ENCODE results near the gene TTLL12.
A peak's percentile ranks its signal among the peaks of the same experiment; 100 is the strongest.

TTLL12 gene

DNA sequence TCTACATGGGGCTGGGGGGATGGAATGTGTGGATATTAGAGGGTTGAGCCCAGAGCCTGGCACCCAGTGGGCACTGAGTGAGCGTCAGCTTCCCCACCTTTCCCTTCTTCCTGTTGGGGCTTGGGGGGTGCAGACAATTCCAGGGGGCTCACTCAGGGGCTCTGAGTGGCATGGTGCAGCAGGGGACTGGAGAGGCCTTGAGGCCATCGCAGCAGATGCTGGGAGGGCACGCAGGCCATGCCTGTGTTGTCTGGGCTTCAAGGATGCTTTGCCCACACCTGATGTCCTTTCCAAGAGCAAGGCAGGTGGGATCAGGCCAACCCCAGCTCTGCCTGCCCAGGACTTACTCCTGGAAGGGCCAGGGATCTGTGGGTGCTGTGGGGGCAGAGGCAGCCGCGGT, 11.2 kb upstream of the TTLL12 start:
- DNase-seq: no peak

DNA sequence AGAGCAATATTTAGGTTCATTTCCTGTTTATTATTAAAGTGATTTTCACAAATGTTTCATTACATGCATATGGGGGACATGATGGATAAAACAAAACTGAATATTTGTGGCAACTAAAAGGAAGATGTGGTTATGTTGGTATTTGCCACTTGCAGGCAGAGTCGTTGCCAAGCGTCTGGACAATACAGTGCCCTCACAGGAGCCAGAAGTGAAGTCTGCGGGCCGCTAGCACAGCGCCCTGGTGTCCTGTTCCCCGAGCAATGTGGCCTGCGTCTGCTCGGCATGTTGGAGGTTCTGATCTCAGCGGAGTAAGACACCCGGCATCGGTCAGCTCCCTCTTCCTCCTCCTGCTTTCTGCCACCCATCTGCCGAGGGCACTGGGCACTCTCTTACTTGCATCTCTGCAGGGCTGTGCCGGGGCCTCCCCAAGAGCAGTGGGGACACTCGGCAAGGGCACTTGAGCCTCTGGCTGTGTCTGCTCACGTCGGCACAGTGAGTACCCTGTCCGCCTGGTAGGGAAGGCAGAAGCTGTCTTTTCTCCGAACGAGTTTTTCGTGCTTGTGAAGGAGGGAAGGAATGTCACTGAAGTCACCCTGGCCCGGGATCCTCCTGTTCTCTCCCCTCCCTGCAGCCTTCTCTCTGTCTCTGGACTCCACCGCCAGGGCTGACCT, 10.5 kb upstream of the TTLL12 start:
- peak; percentile 69 for DNase-seq

DNA sequence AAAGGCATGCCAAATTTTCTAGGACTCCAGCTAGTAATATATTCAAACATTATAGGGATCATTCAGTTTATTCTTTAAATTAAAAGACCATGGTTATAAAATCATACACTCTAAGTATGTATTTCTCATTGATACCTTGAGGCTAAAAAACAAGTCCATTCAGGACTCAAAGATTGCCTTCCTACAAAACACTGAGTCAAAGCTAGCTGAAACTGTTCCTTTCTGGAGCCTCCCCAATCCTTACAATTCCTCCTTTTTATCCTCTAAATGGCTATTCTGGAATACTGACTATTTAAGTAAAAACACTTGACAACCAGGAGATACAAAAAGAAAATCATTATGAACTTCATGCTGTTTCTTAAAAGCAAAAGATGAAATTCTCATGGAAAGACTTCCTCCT, 4.9 kb upstream of the TTLL12 start:
- DNase-seq: no peak

DNA sequence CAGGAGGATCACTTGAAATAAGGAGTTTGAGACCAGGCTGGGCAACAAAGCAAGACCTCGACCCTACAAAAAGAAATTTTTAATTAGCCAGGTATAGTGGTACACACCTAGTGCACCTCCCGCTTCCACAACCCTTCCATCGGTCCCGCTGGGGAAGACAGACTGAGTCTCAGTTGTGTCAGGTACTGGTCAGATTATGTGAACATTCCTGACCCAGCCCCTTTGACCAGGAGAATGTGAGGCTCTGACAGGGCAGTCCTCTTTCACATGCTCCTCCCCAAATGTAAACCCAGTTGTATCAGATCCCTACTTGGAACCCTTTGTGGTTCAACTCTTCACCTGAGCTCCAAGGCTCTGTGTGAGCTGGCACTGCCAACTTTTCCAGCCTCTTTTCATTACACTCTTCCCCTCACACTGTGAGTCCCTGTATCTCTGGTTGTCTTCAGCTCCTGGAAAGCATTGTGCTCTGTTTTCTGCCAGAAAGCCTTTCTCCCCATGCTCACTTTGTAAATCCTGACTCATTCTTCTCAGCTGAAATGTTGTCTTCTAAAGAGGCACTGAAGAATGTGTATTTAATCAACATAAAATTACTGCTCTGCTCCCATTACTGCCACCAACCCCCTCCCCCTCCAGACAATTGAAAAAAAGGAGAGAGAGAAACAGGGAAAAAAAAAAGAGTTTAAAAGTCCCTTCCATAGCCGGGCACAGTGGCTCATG, 2.1 kb upstream of the TTLL12 start:
- no peak for DNase-seq

DNA sequence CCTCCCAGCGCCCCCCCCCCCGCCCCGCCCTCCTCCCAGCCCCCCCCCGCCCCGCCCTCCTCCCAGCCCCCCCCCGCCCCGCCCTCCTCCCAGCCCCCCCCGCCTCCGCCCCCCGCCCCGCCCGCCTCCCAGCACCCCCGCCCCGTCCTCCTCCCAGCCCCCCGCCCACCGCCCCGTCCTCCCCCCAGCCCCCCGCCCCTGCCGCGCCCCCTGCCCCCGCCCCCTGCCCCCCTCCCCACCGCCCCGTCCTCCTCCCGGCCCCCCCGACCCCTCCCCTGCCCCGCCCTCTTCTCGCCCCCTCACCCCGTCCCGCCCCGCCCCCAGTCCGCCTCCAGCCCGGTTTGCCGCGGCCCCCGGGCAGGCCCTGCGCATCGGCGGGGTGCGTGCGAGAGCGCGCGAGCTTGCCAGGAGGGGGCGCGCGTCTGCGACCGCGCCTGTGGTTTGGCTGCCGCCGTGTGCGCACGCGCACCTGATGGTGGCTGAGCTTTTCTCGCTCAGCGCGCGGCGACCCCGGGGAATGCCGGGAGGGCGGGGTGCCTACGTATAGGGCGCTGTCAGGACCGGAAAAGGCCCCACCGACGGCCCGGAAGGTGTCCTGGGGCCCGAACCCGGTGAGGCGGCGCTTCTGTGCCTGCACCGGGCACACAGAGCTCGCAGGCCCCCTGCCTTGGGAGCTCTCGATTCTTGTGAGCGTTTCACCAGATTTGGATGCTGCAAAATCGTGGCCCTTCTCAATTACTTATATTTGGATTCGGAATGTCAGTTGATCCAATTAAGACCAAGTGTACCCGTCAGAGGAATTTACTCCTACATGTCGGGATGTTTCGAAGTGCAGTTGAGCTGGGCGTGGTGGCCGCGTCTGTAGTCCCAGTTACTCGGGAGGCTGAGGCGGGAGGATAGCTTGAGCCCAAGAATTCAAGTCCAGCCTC, 501 bp upstream of the TTLL12 start:
- peak; percentile 93 for DNase-seq

DNA sequence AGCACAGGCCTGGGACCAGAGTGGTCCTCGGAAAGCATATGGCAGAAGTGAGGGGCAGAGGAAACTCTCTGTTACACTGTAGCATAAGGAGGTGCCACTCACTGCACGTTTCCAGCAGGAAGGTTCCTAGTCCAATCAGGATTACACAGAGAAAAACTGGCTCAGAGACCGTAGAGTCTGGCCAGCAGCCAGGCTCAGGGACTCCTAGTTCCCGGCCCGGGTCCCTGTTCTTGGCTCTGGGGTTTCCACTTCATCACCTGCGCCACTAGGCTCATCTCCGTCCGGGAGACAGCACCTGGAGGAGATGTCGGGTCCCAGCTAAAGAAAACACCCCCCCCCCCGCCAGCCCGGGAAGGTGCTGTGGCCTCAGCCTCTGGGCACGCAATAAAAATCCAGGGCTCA, 1.1 kb downstream of the TTLL12 start:
- DNase-seq: no peak

DNA sequence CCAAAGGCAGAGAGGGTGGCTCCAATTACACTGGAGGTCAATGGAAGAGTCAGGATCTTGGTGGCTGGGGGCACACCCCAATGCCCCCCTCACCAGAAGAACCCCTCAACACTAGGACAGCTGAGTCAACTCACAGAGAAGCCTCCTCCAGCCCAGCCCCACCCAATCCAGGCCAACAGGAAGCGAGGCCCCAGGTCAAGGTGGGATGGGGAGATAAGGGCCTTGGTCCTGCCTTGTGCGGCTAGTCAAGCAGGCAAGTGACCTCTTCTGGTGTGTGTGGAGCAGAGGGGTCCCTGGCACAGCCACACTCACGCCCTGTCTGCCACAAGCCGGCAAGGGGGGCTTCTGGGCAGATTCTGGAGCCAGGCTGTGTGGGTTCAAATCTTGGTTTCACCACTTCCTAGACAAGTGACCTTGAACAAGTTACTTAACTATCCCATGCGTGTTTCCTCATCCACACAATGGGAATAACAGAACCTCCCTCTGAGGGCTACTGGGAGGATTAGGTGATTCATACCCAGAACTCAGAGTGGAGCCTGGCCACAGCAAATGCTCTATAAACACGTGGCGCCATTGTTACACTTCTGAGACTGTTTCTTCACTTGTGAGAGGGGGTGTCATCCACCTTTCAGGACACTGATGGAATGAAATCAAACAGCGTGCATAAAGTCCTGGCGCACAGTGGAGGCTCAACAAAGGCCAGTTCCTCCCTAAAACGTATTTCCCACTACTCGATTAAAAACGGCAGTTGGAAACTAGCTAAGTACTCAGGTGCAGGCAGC, 3.2 kb downstream of the TTLL12 start:
- peak; percentile 81 for DNase-seq

DNA sequence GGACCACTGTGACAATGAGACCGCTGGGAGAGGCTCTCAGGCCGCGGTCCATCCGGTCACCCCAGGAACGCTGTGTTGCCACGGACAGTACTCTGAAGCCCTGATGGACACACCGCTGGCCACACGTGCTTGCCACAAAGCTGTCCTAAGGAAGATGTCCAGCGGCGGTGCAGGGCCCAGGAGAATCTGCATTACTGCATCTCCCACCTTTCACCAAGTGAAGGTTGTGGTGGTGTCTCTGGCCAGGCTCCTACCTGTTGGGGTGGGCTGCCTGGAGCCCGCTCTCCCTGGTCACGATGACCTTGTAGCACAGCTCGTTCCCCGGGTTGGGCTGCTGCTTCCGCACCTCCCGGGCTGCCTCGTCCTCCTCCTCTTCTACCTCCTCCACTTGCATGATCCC, 4.2 kb downstream of the TTLL12 start:
- DNase-seq: no peak

DNA sequence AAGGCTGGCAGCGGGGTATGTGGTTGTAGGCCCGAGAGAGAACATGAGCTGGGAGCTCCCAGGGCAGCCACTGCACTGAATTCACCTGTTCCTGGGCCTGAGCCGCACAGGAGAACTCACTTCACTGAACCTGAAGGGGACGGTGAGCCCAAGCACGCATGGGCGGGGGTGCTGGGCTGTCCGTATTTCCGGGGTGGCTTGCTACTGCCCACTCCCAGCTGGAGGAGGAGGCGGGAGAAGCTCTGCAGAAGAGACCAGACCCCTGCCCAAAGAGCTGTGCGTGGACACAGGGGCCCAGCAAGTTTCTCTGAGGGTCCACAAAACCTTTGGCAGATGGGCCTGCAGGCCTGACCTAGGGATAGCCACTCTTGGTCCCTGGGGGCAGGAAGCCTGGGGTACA, 4.8 kb downstream of the TTLL12 start:
- no peak for DNase-seq

DNA sequence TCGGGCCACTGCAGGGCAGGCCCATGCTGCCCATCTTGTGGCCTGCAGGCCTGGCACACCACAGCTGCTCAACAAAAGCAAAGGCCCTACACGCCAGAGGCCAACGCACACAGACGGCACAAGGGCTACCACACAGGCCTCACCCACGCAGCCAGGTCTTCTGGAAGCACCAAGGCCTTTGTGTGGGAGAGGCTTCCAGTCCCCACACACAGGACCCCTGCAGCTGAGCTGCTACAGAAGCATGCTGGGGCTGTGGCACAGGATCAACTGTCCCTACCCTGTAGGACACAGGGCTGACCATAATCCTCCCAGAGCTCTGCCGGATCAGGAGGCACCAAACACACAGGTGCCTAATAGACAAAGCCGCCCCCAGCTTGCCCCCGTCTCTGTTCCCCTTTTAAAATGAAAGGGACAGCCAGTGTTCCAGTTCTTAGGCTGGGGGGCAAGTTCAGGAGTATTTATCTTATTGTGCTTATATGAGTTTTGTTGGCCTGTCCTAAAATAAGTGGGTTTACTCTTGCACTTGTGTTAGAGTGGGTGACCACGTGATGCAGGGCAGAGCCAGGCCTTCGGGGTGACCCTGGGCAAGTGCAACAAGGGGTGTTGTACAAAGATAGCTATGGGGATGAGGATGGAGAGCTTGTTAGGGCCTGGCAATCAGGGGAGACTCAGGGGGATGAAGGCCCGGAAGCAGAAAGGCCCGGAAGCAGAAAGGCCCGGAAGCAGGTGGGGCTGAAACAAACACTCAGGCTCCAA, 5.4 kb downstream of the TTLL12 start:
- no peak for DNase-seq

DNA sequence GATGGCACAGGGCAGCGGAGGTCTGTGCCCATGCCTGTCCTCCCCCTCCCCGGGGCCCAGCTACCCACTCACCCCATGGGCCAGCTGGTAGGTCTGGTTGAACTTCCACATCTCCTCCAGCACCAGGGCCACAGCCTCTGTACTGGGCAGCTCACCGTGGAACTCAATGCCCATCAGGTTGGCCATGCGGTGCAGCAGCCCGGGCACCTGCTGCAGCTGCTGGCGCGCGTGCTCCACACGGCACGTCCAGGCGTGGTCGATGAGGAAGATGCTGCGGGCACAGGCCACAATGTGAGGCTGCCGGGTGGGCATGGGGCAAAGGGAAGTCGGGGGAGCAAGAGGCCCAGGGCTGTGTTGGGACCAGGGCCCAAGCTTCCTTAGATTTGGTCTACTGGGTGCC, 6.3 kb downstream of the TTLL12 start:
- DNase-seq: no peak

DNA sequence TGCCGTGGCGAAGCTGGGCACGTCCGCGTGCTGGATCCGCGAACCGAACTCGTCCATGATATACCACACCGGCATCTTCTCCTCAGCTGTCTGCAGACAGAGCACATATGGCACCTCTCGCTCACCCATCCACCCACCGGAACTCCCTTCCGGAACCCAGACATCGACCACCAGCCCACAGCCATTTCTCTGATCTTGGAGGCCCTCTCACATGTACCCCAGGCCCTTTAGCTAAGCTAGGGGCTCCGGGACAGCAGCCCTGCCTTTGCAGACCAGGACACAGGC, 7.1 kb downstream of the TTLL12 start:
- DNase-seq: no peak

DNA sequence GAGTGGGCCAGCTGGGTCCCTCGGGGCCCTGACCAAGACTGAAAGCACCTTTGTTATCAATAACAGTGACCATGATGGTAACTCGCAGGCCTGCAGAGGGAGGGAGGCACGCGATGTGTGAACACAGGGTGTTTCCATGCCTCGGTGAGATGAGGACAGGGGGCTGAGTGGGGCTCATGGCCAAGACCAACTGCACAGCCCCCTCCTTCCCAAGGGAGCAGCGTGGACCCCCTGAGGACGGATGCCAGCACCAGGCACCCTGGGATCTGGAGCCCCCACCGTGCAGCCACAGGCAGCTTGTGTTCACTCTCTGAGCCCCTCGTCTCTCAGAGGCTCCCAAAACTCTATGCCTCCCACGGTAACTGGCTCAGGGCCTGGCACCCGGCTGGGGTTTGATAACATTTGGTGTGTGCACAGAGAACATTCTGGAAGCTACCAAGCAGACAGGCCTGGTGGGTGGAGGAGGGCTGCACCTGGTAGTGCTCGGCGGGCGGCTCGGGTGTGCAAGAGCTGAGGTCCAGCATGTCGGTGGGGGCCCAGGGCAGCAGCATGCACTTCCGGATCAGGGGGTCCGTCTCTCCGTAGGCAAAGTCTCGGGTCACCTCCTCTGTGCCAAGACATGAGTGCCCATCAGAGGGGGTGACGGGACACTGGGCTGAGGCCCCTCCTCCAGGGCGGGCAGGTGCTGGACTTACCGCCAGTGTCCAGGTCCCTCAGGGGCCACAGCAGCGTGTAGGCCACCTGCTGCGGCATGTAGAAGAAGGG, 7.6 kb downstream of the TTLL12 start:
- DNase-seq: no peak

DNA sequence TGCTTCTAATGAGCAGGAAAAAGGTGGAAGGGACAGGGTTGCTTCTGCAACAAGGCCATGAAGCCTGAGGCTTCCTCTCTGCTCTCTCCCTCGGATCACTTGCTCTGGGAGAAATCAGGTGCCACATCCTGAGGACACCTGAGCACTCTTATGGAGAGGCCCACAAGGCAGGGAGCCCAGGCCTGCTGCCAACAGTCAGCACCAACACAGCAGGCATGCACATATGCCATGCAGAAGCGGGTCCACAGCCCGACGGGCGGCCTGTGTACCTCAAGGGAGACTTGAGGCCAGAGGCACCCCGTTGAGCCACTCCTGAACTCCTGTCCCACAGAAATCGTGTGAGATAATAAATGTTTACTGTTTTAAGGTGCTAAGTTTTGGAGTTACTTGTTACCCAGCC, 9.5 kb downstream of the TTLL12 start:
- no peak for DNase-seq

DNA sequence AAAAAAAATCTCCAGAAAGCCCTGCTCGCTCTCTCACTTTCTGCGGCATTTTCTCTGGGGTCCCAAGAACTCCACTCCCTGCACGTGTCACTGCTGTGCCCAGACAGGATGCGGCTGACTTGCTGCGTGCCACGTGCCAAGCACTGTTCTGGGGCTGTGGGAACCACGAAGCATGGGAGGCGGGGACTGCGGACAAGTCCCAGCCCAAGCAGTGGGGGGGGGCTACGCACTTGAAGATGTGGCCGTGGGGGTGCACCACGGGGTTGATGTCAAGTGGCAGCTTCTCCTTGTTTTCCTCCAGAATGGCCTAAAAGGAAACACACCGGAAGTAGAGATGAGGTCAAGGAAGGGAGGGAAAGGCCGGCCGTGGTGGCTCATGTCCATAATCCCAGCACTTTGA, 10.8 kb downstream of the TTLL12 start:
- DNase-seq: no peak

DNA sequence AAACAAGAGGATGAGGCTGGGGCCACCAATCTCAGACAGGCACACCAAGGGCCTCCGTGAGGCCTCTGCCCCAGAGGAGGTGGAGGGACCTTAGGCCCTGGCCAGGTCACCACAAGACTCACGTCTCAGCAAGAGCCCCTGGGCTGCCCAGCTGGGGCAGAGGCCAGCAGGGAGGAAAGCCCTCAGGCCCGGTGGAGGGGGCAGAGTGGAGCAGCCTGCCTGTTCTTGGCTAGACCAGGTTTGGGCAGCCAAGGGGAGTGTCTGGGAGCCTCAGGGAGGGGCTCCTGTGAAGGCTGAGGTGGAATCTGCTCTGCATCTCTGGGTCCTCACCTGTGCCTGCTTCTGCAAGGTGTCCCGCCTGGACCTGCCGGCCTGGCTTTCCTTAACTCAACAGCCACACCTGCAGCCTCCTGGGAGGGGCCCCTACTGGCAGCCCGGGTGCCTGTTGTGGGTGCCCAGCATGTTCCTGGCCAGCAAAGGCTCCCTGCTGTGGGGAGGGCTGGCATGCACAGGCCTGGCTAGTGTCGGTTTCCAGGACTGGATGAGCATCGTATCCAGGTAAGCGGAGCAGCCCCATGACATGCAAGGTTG, 11.9 kb downstream of the TTLL12 start:
- no peak for DNase-seq

DNA sequence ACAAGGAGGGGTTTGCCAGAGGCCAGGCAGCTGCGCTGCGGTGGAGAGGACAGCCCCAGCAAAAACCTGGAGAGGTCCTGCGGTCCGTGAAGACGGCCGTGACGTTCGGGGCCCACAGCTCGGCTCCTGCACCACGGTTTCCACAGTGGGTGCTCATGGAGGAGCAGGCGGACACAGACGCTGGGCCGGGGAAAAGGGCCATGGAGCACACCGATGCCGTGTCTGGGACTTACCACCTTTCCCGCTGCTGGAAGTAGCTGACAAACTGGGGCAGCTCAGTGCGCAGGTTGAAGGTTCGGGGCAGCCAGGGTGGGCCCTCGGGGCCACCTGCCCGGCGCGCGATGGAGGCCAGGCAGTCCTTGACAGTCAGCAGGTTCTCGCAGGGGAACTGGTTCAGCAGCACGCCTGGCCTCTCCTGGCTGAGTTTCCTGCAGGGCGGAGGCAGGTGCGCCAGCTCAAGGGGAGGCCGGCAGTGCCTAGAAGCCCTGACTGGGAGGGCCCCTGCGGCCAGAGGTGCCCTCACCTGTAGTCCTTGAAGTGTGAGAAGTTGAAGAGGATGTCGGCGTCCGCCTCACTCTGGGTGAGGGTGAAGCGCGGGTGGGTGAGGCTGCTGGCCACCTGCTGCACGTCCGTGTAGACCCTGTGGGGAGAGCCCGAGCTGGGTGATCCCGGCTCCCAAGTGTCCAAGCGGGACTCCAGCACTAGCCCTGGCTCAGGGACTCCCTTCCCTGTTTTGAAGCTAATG, 12.8 kb downstream of the TTLL12 start:
- no peak for DNase-seq

DNA sequence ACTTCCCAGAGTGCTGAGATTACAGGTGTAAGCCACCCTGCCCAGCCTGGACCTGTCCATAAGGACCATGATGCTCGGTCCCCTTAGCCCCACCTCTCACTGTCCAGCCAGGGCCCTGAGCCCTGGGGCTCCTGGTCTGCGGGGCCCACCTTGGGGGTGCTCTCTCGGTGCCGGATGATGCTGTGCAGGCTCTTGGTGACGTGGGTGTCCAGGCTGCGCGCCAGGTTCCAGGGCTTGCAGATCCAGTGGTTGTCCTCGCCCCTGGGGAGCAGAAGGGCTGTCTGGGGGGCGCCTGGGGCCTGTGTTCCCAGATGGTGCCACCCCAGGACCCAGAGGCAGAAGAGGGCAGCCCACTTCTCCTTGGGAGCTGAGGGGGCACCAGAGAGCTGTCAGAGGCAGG, 13.4 kb downstream of the TTLL12 start:
- DNase-seq: no peak

DNA sequence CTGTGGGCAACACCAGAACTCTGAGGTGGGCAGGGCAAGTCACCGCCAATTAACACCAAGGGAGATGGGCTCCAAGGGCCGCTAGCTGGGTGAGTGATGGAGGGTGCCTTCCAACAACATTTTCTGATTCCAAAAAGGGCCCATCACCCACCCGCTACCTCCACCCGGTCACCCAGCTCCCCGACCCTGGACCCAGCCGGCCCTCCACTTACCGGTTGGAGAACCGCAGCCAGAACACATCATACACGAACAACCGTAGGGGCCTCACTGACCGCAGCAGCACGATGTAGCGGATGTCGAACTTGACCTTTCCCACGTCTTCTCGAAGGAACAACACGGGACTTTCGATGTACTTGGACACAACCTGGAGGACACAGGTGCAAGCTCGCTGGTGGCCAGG, 14.7 kb downstream of the TTLL12 start:
- DNase-seq: no peak

DNA sequence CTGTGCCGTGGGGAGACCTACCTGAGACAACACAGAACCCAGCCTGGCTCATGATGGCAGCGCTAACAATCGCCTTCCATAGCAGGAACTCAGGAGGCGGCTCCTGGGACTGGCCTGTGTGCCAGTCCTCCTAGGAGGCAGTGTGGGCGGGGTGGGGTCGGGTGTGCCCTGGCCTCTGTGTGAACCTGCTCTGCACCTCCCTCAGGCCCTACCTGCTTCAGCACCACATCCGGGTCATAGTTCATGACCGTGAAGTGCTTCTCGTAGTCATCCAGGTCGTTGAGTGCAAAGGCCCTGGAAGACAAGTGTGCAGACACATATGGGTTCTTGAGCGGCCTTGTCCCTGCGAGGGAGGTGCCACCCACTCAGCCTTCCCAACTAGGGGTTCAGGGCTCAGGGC, 15.3 kb downstream of the TTLL12 start:
- no peak for DNase-seq
